Spinal cord (tissue), 10 donors: Measurements from ENCODE around the gene ZNF774. TPM values are rescaled to one million over a fixed set of nuclear protein-coding genes. Genes with fewer than 3 reads are reported as not detected.
"Not testable (repeated sequence)": the region's sequence is repeated elsewhere in the genome, so short reads cannot be mapped to it uniquely, and the experiment has no call there.

Experiments used
- DNase-seq, 6 donors: peaks; one replicate each; pipeline versions ENCODE4 v3.0.0 to v3.0.0-alpha.2; 2013 to 2015; ENCODE audit warnings: low spot score in 6 of 6, low read depth in 4 of 6
- H3K27ac ChIP-seq: one replicate; pipeline ENCODE4 v1.5.1; 2013; ENCODE audit warnings: low read depth, low read length, control low read depth
- H3K27me3 ChIP-seq: one replicate; pipeline ENCODE4 v1.6.1; 2013; ENCODE audit warnings: low read length; ENCODE audit not compliant: control insufficient read depth, insufficient read depth
- H3K36me3 ChIP-seq: one replicate; pipeline ENCODE4 v1.6.1; 2013; ENCODE audit warnings: low read length; ENCODE audit not compliant: control insufficient read depth, insufficient read depth
- H3K4me1 ChIP-seq: one replicate; pipeline ENCODE4 v1.6.1; 2013; ENCODE audit warnings: low read length; ENCODE audit not compliant: control insufficient read depth, insufficient read depth
- H3K4me3 ChIP-seq: one replicate; pipeline ENCODE4 v1.5.1; 2013; ENCODE audit warnings: low read depth, low read length, control low read depth
- H3K9me3 ChIP-seq: one replicate; pipeline ENCODE4 v1.6.1; 2013; ENCODE audit warnings: low read length; ENCODE audit not compliant: control insufficient read depth, insufficient read depth
- WGBS: methylation state at CpG from one replicate; pipeline ENCODE4 v1.1.5; 2013; ENCODE audit warnings: missing lambda C conversion rate; ENCODE audit not compliant: insufficient coverage; 5-methylcytosine and 5-hydroxymethylcytosine counted together
- long read RNA-seq, 4 donors: transcript quantifications; one replicate each; lab custom pipeline, GENCODE V29; 2026
- polyA plus RNA-seq, 2 donors: library from polyadenylated mRNA; unstranded; fragments of 120-200 nt; gene quantifications; one replicate each; pipeline ENCODE4 v1.2.1, GENCODE V29; 2013; ENCODE audit not compliant: insufficient read length in 2 of 2
- total RNA-seq, 2 donors: library from RNA; depleted of rRNA in 1 of 2; stranded (reverse); fragments of 120-200 nt in 1 of 2; fragments of >200 nt in 1 of 2; gene quantifications; one replicate each; pipeline versions ENCODE4 v1.2.3 to v1.2.4, GENCODE V29; 2013 to 2014
- donor health status: healthy.

The ZNF774 gene
- total RNA-seq, result 1 to 10 TPM; 5.3 to 6.6 TPM
- polyA plus RNA-seq, result 10 to 100 TPM in 1 of 2 donors, 1 to 10 TPM in 1; 8.3 to 13.4 TPM
- long read RNA-seq, donor 1, partial matches to known transcripts, result 0 of 1 reads
- long read RNA-seq, donor 1, other reads (novel, unspliced or antisense), result 0 of 1 reads
- long read RNA-seq, donor 2, result 0 reads
- long read RNA-seq, donor 3, partial matches to known transcripts, result 0 of 2 reads
- long read RNA-seq, donor 3, other reads (novel, unspliced or antisense), result 0 of 2 reads
- long read RNA-seq, donor 4, partial matches to known transcripts, result 0 of 1 reads
- long read RNA-seq, donor 4, other reads (novel, unspliced or antisense), result 0 of 1 reads

- WGBS, result under 1% methylated on average over 47 of the region's 53 CpGs
- Histone ChIP-seq H3K27ac (peak within 1 kb of the TSS; percentile 43), H3K36me3 (peaks cover 7% of the 10 kb centered on the region), H3K4me3 (peak within 1 kb of the TSS; percentile 96), H3K4me1 (peaks cover 12% of the 10 kb centered on the region), H3K9me3 (no peaks in the 10 kb centered on the region), H3K27me3 (no peaks in the 10 kb centered on the region)
- DNase-seq, result peak; percentile 95 to 99 (median 98)
Observed at GRCh38 chr15:90352107-90352893, at the start of gene ZNF774. Gene ZNF774 (plus strand): TSS chr15:90352284. CDS start chr15:90354661, 2,377 bp downstream.

GRCh38 chr15:90305355-90305754 is 46.7 kb upstream of the ZNF774 start:
- not testable (repeated sequence) for H3K27ac ChIP-seq, H3K9me3 ChIP-seq, H3K36me3 ChIP-seq, H3K27me3 ChIP-seq, H3K4me3 ChIP-seq, DNase-seq
- peaks cover 13% of the 10 kb centered on the region for H3K4me1 ChIP-seq
- WGBS, result 93% methylated on average over 6 of the region's 14 CpGs

- H3K9me3 ChIP-seq, result no peaks in the 10 kb centered on the region
- no peak overlapping the region for H3K4me3 ChIP-seq
- no peak overlapping the region for H3K27ac ChIP-seq
- WGBS, result no CpG with 5 or more reads among the region's 3 CpGs
- H3K36me3 ChIP-seq, result peaks cover 2% of the 10 kb centered on the region
- H3K4me1 ChIP-seq, result peaks cover 10% of the 10 kb centered on the region
- no peak for DNase-seq
- H3K27me3 ChIP-seq, result no peaks in the 10 kb centered on the region
Observed at GRCh38 chr15:90305932-90306331, 46.2 kb upstream of the ZNF774 start.

GRCh38 chr15:90306560-90306959 is 45.5 kb upstream of the ZNF774 start:
- WGBS, result 100% methylated on average over 1 of the region's 6 CpGs
- Histone ChIP-seq H3K27me3 (no peaks in the 10 kb centered on the region), H3K9me3 (no peaks in the 10 kb centered on the region), H3K36me3 (no peaks in the 10 kb centered on the region), H3K4me1 (peaks cover 4% of the 10 kb centered on the region), H3K4me3 (no peak overlapping the region), H3K27ac (no peak overlapping the region)
- DNase-seq, result no peak

GRCh38 chr15:90307661-90308060 is 44.4 kb upstream of the ZNF774 start:
- no peak for DNase-seq
- Histone ChIP-seq H3K4me1 (no peaks in the 10 kb centered on the region), H3K36me3 (no peaks in the 10 kb centered on the region), H3K27me3 (no peaks in the 10 kb centered on the region), H3K9me3 (no peaks in the 10 kb centered on the region), H3K27ac (no peak overlapping the region), H3K4me3 (no peak overlapping the region)
- WGBS, result 88% methylated on average over 1 of the region's 2 CpGs

- no peaks in the 10 kb centered on the region for H3K9me3 ChIP-seq
- DNase-seq, result peak in 1 of 6 donors; percentile 84
- no peaks in the 10 kb centered on the region for H3K27me3 ChIP-seq
- H3K36me3 ChIP-seq, result no peaks in the 10 kb centered on the region
- H3K27ac ChIP-seq, result no peak overlapping the region
- H3K4me1 ChIP-seq, result no peaks in the 10 kb centered on the region
- 59% methylated on average over 4 of the region's 4 CpGs for WGBS
- H3K4me3 ChIP-seq, result no peak overlapping the region
Observed at GRCh38 chr15:90309020-90309419, 43.1 kb upstream of the ZNF774 start.

- H3K4me1 ChIP-seq, result peaks cover 12% of the 10 kb centered on the region
- H3K27ac ChIP-seq, result peak overlapping the region; percentile 81
- no peaks in the 10 kb centered on the region for H3K27me3 ChIP-seq
- DNase-seq, result peak; percentile 38 to 89 (median 68)
- H3K4me3 ChIP-seq, result no peak overlapping the region
- 60% methylated on average over 1 of the region's 5 CpGs for WGBS
- H3K9me3 ChIP-seq, result no peaks in the 10 kb centered on the region
- H3K36me3 ChIP-seq, result no peaks in the 10 kb centered on the region
Observed at GRCh38 chr15:90315278-90315982, 36.7 kb upstream of the ZNF774 start.

GRCh38 chr15:90316139-90316538 is 35.9 kb upstream of the ZNF774 start:
- peak overlapping the region; percentile 81 for H3K27ac ChIP-seq

GRCh38 chr15:90318591-90318990 is 33.5 kb upstream of the ZNF774 start:
- DNase-seq, result no peak
- no peaks in the 10 kb centered on the region for H3K36me3 ChIP-seq
- no peak overlapping the region for H3K4me3 ChIP-seq
- H3K9me3 ChIP-seq, result no peaks in the 10 kb centered on the region
- H3K27ac ChIP-seq, result no peak overlapping the region
- no peaks in the 10 kb centered on the region for H3K27me3 ChIP-seq
- 83% methylated on average over 1 of the region's 4 CpGs for WGBS
- H3K4me1 ChIP-seq, result peaks cover 12% of the 10 kb centered on the region

More at GRCh38 chr15:90316139-90316538, 35.9 kb upstream of the ZNF774 start:
- H3K9me3 ChIP-seq, result no peaks in the 10 kb centered on the region
- H3K4me3 ChIP-seq, result no peak overlapping the region
- H3K4me1 ChIP-seq, result peaks cover 12% of the 10 kb centered on the region
- H3K36me3 ChIP-seq, result no peaks in the 10 kb centered on the region
- WGBS, result no CpG with 5 or more reads among the region's 4 CpGs
- peak in 1 of 6 donors; percentile 33 for DNase-seq
- no peaks in the 10 kb centered on the region for H3K27me3 ChIP-seq
